ENCODE measurements around the gene COL7A1.
A peak's percentile ranks its signal among the peaks of the same experiment; 100 is the strongest.
"Not testable (repeated sequence)": the region's sequence is repeated elsewhere in the genome, so short reads cannot be mapped to it uniquely, and the experiment has no call there.

Gene COL7A1

GRCh38 chr3:48563382-48563918 lies 31.7 kb downstream of the COL7A1 start, which contains the start of gene UCN2:
UCN2 (minus strand) TSS chr3:48563781; CDS start chr3:48563124, 657 bp downstream.
- no peak for FAIRE-seq

- no peak for FAIRE-seq
Observed at GRCh38 chr3:48562367-48563095, 32.6 kb downstream of the COL7A1 start.

GRCh38 chr3:48561045-48561736 lies 33.9 kb downstream of the COL7A1 start:
- FAIRE-seq, result no peak

- no peak for FAIRE-seq
Observed at GRCh38 chr3:48560648-48561018, 34.5 kb downstream of the COL7A1 start.

GRCh38 chr3:48558493-48559134 lies 36.5 kb downstream of the COL7A1 start:
- no peak for FAIRE-seq

GRCh38 chr3:48556796-48557626 lies 38.1 kb downstream of the COL7A1 start, which contains the start of gene PFKFB4:
PFKFB4 (minus strand) TSS chr3:48556803; CDS start chr3:48556777, 26 bp downstream.
- FAIRE-seq, result peak; percentile 98

GRCh38 chr3:48555949-48556795 lies 39.0 kb downstream of the COL7A1 start:
- no peak for FAIRE-seq

GRCh38 chr3:48555231-48555948 lies 39.7 kb downstream of the COL7A1 start:
- FAIRE-seq, result no peak

- no peak for FAIRE-seq
Observed at GRCh38 chr3:48553886-48554845, 41.0 kb downstream of the COL7A1 start.

GRCh38 chr3:48553361-48553760 lies 41.8 kb downstream of the COL7A1 start:
- no peak for FAIRE-seq

- FAIRE-seq, result no peak
Observed at GRCh38 chr3:48552111-48552951, 42.8 kb downstream of the COL7A1 start.

- FAIRE-seq, result not testable (repeated sequence)
Observed at GRCh38 chr3:48551651-48552050, 43.5 kb downstream of the COL7A1 start.

- peak; percentile 42 for FAIRE-seq
Observed at GRCh38 chr3:48548729-48549705, 46.1 kb downstream of the COL7A1 start.

GRCh38 chr3:48548126-48548525 lies 47.0 kb downstream of the COL7A1 start:
- no peak for FAIRE-seq

GRCh38 chr3:48546203-48546829 lies 48.8 kb downstream of the COL7A1 start:
- no peak for FAIRE-seq

- no peak for FAIRE-seq
Observed at GRCh38 chr3:48544141-48544540, 51.0 kb downstream of the COL7A1 start.
